ENCODE results near the gene TNS1. TPM values are rescaled to one million over a fixed set of nuclear protein-coding genes. Genes with fewer than 3 reads are reported as not detected.

The TNS1 gene
- total RNA-seq, 1 experiment from 2014 or later, result 2.6 TPM

GRCh38 chr2:217849154-217849975 is 153.4 kb downstream of the TNS1 start:
- DNase-seq (ENCODE audit: low read depth), result peak; percentile 38

GRCh38 chr2:217848351-217848957 is 154.3 kb downstream of the TNS1 start:
- no peak for DNase-seq (ENCODE audit: low read depth)

- no peak for DNase-seq (ENCODE audit: low read depth)
Measured at GRCh38 chr2:217847552-217848350, 155.0 kb downstream of the TNS1 start.

- no peak for DNase-seq (ENCODE audit: low read depth)
Measured at GRCh38 chr2:217847115-217847514, 155.7 kb downstream of the TNS1 start.

- DNase-seq (ENCODE audit: low read depth), result no peak
Measured at GRCh38 chr2:217846321-217846743, 156.5 kb downstream of the TNS1 start.

- DNase-seq (ENCODE audit: low read depth), result no peak
Measured at GRCh38 chr2:217845301-217845700, 157.5 kb downstream of the TNS1 start.

- no peak for DNase-seq (ENCODE audit: low read depth)
Measured at GRCh38 chr2:217844696-217845095, 158.1 kb downstream of the TNS1 start.

- no peak for DNase-seq (ENCODE audit: low read depth)
Measured at GRCh38 chr2:217843324-217843723, 159.5 kb downstream of the TNS1 start.

GRCh38 chr2:217842017-217842416 is 160.8 kb downstream of the TNS1 start:
- DNase-seq (ENCODE audit: low read depth), result no peak

- no peak for DNase-seq (ENCODE audit: low read depth)
Measured at GRCh38 chr2:217840522-217840921, 162.3 kb downstream of the TNS1 start.

GRCh38 chr2:217839750-217840107 is 163.1 kb downstream of the TNS1 start:
- no peak for DNase-seq (ENCODE audit: low read depth)

- DNase-seq (ENCODE audit: low read depth), result no peak
Measured at GRCh38 chr2:217839073-217839749, 163.6 kb downstream of the TNS1 start.

GRCh38 chr2:217838409-217838831 is 164.4 kb downstream of the TNS1 start:
- DNase-seq (ENCODE audit: low read depth), result no peak

GRCh38 chr2:217837530-217837929 is 165.3 kb downstream of the TNS1 start:
- no peak for DNase-seq (ENCODE audit: low read depth)

- peak; percentile 48 for DNase-seq (ENCODE audit: low read depth)
Measured at GRCh38 chr2:217836901-217837491, 165.8 kb downstream of the TNS1 start.

- DNase-seq (ENCODE audit: low read depth), result peak; percentile 25
Measured at GRCh38 chr2:217835931-217836891, 166.6 kb downstream of the TNS1 start.

GRCh38 chr2:217834744-217835513 is 167.9 kb downstream of the TNS1 start:
- no peak for DNase-seq (ENCODE audit: low read depth)

GRCh38 chr2:217834057-217834620 is 168.7 kb downstream of the TNS1 start:
- no peak for DNase-seq (ENCODE audit: low read depth)

- DNase-seq (ENCODE audit: low read depth), result no peak
Measured at GRCh38 chr2:217833439-217833838, 169.4 kb downstream of the TNS1 start.

Measured in Daoy (cell line).